Keratinocyte (primary cell): ENCODE measurements around the gene SLC38A3. TPM values are rescaled to one million over a fixed set of nuclear protein-coding genes. Genes with fewer than 3 reads are reported as not detected.

Experiments
- DNase-seq: peaks from one replicate; pipeline ENCODE4 v3.0.0-alpha.2; 2011; ENCODE audit warnings: low read depth, missing footprints, low spot score
- FAIRE-seq: peaks from 2 replicates; lab custom pipeline; 2011; peaks lifted over from hg19 to GRCh38; lab: Jason Lieb, UNC
- H2AFZ ChIP-seq: 2 replicates; pipeline ENCODE4 v1.6.0; 2012; ENCODE audit warnings: low read length, control low read depth, inconsistent platforms; ENCODE audit not compliant: control insufficient read depth
- H3K27ac ChIP-seq: 2 replicates; pipeline ENCODE4 v1.5.1; 2011; ENCODE audit warnings: low read length; ENCODE audit not compliant: control insufficient read depth, insufficient read depth
- H3K27me3 ChIP-seq: 3 replicates; pipeline ENCODE4 v1.6.0; 2011; ENCODE audit warnings: low read length; ENCODE audit not compliant: control insufficient read depth, insufficient read depth; ENCODE audit errors: extremely low read depth
- H3K36me3 ChIP-seq, 2 experiments: 2 replicates in 1 of 2; 3 replicates in 1 of 2; pipeline ENCODE4 v1.5.1; 2011; ENCODE audit warnings: low read length in 2 of 2, mild to moderate bottlenecking in 1 of 2; ENCODE audit not compliant: control insufficient read depth in 2 of 2, insufficient read depth in 2 of 2; ENCODE audit errors: extremely low read depth in 1 of 2
- H3K4me1 ChIP-seq: 3 replicates; pipeline ENCODE4 v1.5.1; 2011; ENCODE audit warnings: low read length; ENCODE audit not compliant: control insufficient read depth, insufficient read depth; ENCODE audit errors: extremely low read depth
- H3K4me2 ChIP-seq: 3 replicates; pipeline ENCODE4 v1.6.0; 2011; ENCODE audit warnings: low read depth, low read length; ENCODE audit not compliant: control insufficient read depth, insufficient read depth; ENCODE audit errors: extremely low read depth
- H3K4me3 ChIP-seq, 3 experiments: fragments of 200-600 bp in 1 of 3; sonication (generic) in 1 of 3; 2 replicates in 2 of 3; 3 replicates in 1 of 3; pipeline ENCODE4 v1.5.1; 2011 to 2016; ENCODE audit warnings: low read length in 3 of 3, mild to moderate bottlenecking in 3 of 3, control low read depth in 2 of 3, inconsistent platforms in 1 of 3, low read depth in 1 of 3, mixed read lengths in 1 of 3, mixed run types in 1 of 3, moderate library complexity in 1 of 3; ENCODE audit not compliant: control insufficient read depth in 2 of 3, insufficient read depth in 2 of 3; ENCODE audit errors: extremely low read depth in 1 of 3
- H3K79me2 ChIP-seq: 2 replicates; pipeline ENCODE4 v1.6.0; 2012; ENCODE audit warnings: low read length; ENCODE audit not compliant: control insufficient read depth, insufficient read depth
- H3K9ac ChIP-seq: 3 replicates; pipeline ENCODE4 v1.6.0; 2011; ENCODE audit warnings: low read length; ENCODE audit not compliant: control insufficient read depth, insufficient read depth; ENCODE audit errors: extremely low read depth
- H3K9me1 ChIP-seq: 3 replicates; pipeline ENCODE4 v1.6.0; 2011; ENCODE audit warnings: low read length; ENCODE audit not compliant: control insufficient read depth, insufficient read depth; ENCODE audit errors: extremely low read depth
- H3K9me3 ChIP-seq: 2 replicates; pipeline ENCODE4 v1.5.1; 2012; ENCODE audit warnings: low read depth, low read length; ENCODE audit not compliant: control insufficient read depth
- H4K20me1 ChIP-seq: 3 replicates; pipeline ENCODE4 v1.6.0; 2011; ENCODE audit warnings: low read length; ENCODE audit not compliant: control insufficient read depth, insufficient read depth; ENCODE audit errors: extremely low read depth
- CTCF ChIP-seq, 3 experiments: IDR thresholded peaks in 1 of 3; conservative IDR thresholded peaks in 1 of 3; optimal IDR thresholded peaks in 1 of 3; 2 replicates in 2 of 3; 3 replicates in 1 of 3; pipeline versions ENCODE3 to v1.5.1; 2011; ENCODE audit warnings: low read length in 3 of 3, mild to moderate bottlenecking in 3 of 3, moderate library complexity in 2 of 3, control low read depth in 1 of 3, inconsistent platforms in 1 of 3; ENCODE audit not compliant: insufficient read depth in 2 of 3; ENCODE audit errors: extremely low read depth in 1 of 3
- EZH2 ChIP-seq: IDR thresholded peaks from one replicate; pipeline ENCODE4 v1.6.1; 2012; ENCODE audit warnings: inconsistent platforms, mild to moderate bottlenecking, low read length, moderate library complexity
- dilution Hi-C: fragments of 300-500 bp; cut with MboI; formaldehyde crosslinking; loops from one replicate; pipeline ENCODE4 v1.7.0; 2020; ENCODE audit warnings: low sequenced_read_pairs; ENCODE audit not compliant: extremely low pct_ligation_motif_present
- polyA plus RNA-seq, 5 experiments: library from polyadenylated mRNA; depleted of rRNA in 3 of 5; stranded (reverse) in 3 of 5; stranded (forward) in 1 of 5; unstranded in 1 of 5; fragments of >200 nt; gene quantifications; 1 replicate in 1 of 5; 2 replicates in 3 of 5; 3 replicates in 1 of 5; pipeline versions ENCODE4 v1.2.1 to v1.2.3, GENCODE V29; 2011 to 2012; ENCODE audit warnings: missing spikeins in 2 of 5, low read depth in 1 of 5, low replicate concordance in 1 of 5

The SLC38A3 gene
- polyA plus RNA-seq, 1 donor (not counting 4 experiments of a cell fraction or from before 2014, with no cell fraction given): not detected

GRCh38 chr3:50229490-50229889 is 24.4 kb downstream of the SLC38A3 start:
- peaks cover 15% of the 10 kb centered on the region for H3K4me1 ChIP-seq
- H3K36me3 ChIP-seq: no peaks in the 10 kb centered on the region
- FAIRE-seq (no peak), DNase-seq (no peak)
- H3K79me2 ChIP-seq: no peaks in the 10 kb centered on the region
- no peak overlapping the region for H3K9ac ChIP-seq
- H4K20me1 ChIP-seq: no peaks in the 10 kb centered on the region
- no peak overlapping the region for H3K4me3 ChIP-seq
- dilution Hi-C loops: no loop called here
- H3K27ac ChIP-seq: no peak overlapping the region
- H3K9me3 ChIP-seq: no peaks in the 10 kb centered on the region
- no peak overlapping the region for H2AFZ ChIP-seq
- H3K27me3 ChIP-seq: peaks cover 4% of the 10 kb centered on the region
- H3K4me2 ChIP-seq: no peak overlapping the region
- TF ChIP-seq EZH2 (no peak), CTCF (optimal IDR thresholded peaks at IDR 0.05 in 1 of 3, IDR thresholded peaks at IDR 0.05 in 1 of 3, conservative IDR thresholded peaks at IDR 0.05 in 1 of 3; ENCODE audit: extremely low read depth in 1 of 3, insufficient read depth in 2 of 3, low read length in 3 of 3) (no peak)
- no peaks in the 10 kb centered on the region for H3K9me1 ChIP-seq

GRCh38 chr3:50230104-50230793 is 25.2 kb downstream of the SLC38A3 start:
- no peak for FAIRE-seq

More at GRCh38 chr3:50230104-50230793, 25.2 kb downstream of the SLC38A3 start:
- H3K79me2 ChIP-seq: no peaks in the 10 kb centered on the region
- no peaks in the 10 kb centered on the region for H4K20me1 ChIP-seq
- no peak overlapping the region for H3K4me2 ChIP-seq
- H3K9ac ChIP-seq: no peak overlapping the region
- no peak overlapping the region for H3K27ac ChIP-seq
- dilution Hi-C loops: no loop called here
- H3K4me3 ChIP-seq: no peak overlapping the region
- no peak for TF ChIP-seq EZH2
- no peak for TF ChIP-seq CTCF (optimal IDR thresholded peaks at IDR 0.05 in 1 of 3, IDR thresholded peaks at IDR 0.05 in 1 of 3, conservative IDR thresholded peaks at IDR 0.05 in 1 of 3; ENCODE audit: extremely low read depth in 1 of 3, insufficient read depth in 2 of 3, low read length in 3 of 3)
- no peak overlapping the region for H2AFZ ChIP-seq
- H3K27me3 ChIP-seq: no peaks in the 10 kb centered on the region
- no peaks in the 10 kb centered on the region for H3K9me3 ChIP-seq
- H3K4me1 ChIP-seq: peaks cover 15% of the 10 kb centered on the region
- H3K9me1 ChIP-seq: no peaks in the 10 kb centered on the region
- H3K36me3 ChIP-seq: no peaks in the 10 kb centered on the region
- DNase-seq: no peak
